Endothelial cell of umbilical vein (primary cell): ENCODE measurements around the gene EFCAB13.

Experiments
- EZH2 ChIP-seq: IDR thresholded peaks from 2 replicates; pipeline ENCODE4 v1.6.1; 2012; ENCODE audit warnings: borderline replicate concordance, low read depth, mild to moderate bottlenecking, moderate library complexity, low read length, inconsistent platforms; ENCODE audit not compliant: severe bottlenecking
- GATA2 ChIP-seq: IDR thresholded peaks from 2 replicates; pipeline ENCODE4 v1.7.0; 2011; ENCODE audit warnings: low read depth, mild to moderate bottlenecking, moderate library complexity, mixed read lengths, low read length; ENCODE audit not compliant: insufficient read length, insufficient read depth
- MAX ChIP-seq: IDR thresholded peaks from 2 replicates; pipeline ENCODE4 v1.6.1; 2011; ENCODE audit not compliant: insufficient read depth, insufficient read length
- POLR2AphosphoS5 ChIP-seq: IDR thresholded peaks from 2 replicates; pipeline ENCODE4 v1.6.1; 2012; ENCODE audit warnings: low read depth, mild to moderate bottlenecking, control low read depth, low read length, moderate library complexity; ENCODE audit not compliant: insufficient read depth
- TF ChIP-seq, protein P1 (sequence below), 2 donors: IDR thresholded peaks; 1 replicate in 1 of 2; 2 replicates in 1 of 2; pipeline ENCODE4 v1.5.1; 2011; ENCODE audit warnings: low read length in 2 of 2, mild to moderate bottlenecking in 2 of 2, moderate library complexity in 2 of 2, control low read depth in 1 of 2, inconsistent platforms in 1 of 2, low read depth in 1 of 2; ENCODE audit not compliant: insufficient read depth in 1 of 2; ENCODE audit errors: extremely low read depth in 1 of 2

GRCh38 chr17:47367257-47367656 lies 43.5 kb downstream of the EFCAB13 start:
- TF ChIP-seq, protein P1, sequence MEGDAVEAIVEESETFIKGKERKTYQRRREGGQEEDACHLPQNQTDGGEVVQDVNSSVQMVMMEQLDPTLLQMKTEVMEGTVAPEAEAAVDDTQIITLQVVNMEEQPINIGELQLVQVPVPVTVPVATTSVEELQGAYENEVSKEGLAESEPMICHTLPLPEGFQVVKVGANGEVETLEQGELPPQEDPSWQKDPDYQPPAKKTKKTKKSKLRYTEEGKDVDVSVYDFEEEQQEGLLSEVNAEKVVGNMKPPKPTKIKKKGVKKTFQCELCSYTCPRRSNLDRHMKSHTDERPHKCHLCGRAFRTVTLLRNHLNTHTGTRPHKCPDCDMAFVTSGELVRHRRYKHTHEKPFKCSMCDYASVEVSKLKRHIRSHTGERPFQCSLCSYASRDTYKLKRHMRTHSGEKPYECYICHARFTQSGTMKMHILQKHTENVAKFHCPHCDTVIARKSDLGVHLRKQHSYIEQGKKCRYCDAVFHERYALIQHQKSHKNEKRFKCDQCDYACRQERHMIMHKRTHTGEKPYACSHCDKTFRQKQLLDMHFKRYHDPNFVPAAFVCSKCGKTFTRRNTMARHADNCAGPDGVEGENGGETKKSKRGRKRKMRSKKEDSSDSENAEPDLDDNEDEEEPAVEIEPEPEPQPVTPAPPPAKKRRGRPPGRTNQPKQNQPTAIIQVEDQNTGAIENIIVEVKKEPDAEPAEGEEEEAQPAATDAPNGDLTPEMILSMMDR (IDR thresholded peaks at IDR 0.05; ENCODE audit: extremely low read depth in 1 of 2, insufficient read depth in 1 of 2, low read depth in 1 of 2, low read length in 2 of 2), result no peak
- no peak for TF ChIP-seq EZH2
- no peak for TF ChIP-seq POLR2AphosphoS5
- TF ChIP-seq MAX, result no peak
- no peak for TF ChIP-seq GATA2
